Measurements from ENCODE around the gene THAP5. TPM values are rescaled to one million over a fixed set of nuclear protein-coding genes. Genes with fewer than 3 reads are reported as not detected.

THAP5 gene
- total RNA-seq, 1 experiment from 2014 or later = 19.5 TPM

DNA sequence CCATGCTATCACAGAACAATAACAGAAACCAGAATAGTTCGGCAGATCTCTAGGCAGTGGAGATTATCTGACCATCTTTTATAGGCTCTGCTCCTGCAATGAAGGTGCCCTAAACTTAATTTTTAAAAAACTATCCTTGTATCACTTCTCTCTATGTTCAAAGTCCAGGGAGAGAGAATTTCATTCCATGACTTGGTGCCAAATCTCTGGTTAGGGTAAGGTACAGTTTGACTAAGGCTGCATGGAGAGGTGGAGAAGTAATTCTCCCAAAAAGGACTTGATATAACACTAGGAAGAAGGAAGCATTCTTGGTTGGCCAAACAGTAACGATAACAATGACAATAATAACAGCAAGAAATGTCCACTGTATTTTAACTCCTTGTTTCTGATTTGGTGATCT lies 40.1 kb upstream of the THAP5 start (continued):
- TF ChIP-seq, protein P1, sequence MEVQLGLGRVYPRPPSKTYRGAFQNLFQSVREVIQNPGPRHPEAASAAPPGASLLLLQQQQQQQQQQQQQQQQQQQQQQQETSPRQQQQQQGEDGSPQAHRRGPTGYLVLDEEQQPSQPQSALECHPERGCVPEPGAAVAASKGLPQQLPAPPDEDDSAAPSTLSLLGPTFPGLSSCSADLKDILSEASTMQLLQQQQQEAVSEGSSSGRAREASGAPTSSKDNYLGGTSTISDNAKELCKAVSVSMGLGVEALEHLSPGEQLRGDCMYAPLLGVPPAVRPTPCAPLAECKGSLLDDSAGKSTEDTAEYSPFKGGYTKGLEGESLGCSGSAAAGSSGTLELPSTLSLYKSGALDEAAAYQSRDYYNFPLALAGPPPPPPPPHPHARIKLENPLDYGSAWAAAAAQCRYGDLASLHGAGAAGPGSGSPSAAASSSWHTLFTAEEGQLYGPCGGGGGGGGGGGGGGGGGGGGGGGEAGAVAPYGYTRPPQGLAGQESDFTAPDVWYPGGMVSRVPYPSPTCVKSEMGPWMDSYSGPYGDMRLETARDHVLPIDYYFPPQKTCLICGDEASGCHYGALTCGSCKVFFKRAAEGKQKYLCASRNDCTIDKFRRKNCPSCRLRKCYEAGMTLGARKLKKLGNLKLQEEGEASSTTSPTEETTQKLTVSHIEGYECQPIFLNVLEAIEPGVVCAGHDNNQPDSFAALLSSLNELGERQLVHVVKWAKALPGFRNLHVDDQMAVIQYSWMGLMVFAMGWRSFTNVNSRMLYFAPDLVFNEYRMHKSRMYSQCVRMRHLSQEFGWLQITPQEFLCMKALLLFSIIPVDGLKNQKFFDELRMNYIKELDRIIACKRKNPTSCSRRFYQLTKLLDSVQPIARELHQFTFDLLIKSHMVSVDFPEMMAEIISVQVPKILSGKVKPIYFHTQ (CRISPR knock-in tag; IDR thresholded peaks at IDR 0.05) = no peak
- TF ChIP-seq ESRRA (CRISPR knock-in tag; IDR thresholded peaks at IDR 0.05; ENCODE audit: borderline replicate concordance) (no peak), ZNF263 (CRISPR knock-in tag; IDR thresholded peaks at IDR 0.05; ENCODE audit: low read depth) (no peak), IRF2 (CRISPR knock-in tag; IDR thresholded peaks at IDR 0.05; ENCODE audit: borderline replicate concordance, low read depth) (no peak), NFE2L1 (CRISPR knock-in tag; IDR thresholded peaks at IDR 0.05) (no peak), ZNF281 (CRISPR knock-in tag; IDR thresholded peaks at IDR 0.05) (no peak), NFATC4 (CRISPR knock-in tag; IDR thresholded peaks at IDR 0.05) (no peak)
- TF ChIP-seq, protein P2, sequence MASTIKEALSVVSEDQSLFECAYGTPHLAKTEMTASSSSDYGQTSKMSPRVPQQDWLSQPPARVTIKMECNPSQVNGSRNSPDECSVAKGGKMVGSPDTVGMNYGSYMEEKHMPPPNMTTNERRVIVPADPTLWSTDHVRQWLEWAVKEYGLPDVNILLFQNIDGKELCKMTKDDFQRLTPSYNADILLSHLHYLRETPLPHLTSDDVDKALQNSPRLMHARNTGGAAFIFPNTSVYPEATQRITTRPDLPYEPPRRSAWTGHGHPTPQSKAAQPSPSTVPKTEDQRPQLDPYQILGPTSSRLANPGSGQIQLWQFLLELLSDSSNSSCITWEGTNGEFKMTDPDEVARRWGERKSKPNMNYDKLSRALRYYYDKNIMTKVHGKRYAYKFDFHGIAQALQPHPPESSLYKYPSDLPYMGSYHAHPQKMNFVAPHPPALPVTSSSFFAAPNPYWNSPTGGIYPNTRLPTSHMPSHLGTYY (CRISPR knock-in tag; IDR thresholded peaks at IDR 0.05) = no peak
- TF ChIP-seq, protein P3, sequence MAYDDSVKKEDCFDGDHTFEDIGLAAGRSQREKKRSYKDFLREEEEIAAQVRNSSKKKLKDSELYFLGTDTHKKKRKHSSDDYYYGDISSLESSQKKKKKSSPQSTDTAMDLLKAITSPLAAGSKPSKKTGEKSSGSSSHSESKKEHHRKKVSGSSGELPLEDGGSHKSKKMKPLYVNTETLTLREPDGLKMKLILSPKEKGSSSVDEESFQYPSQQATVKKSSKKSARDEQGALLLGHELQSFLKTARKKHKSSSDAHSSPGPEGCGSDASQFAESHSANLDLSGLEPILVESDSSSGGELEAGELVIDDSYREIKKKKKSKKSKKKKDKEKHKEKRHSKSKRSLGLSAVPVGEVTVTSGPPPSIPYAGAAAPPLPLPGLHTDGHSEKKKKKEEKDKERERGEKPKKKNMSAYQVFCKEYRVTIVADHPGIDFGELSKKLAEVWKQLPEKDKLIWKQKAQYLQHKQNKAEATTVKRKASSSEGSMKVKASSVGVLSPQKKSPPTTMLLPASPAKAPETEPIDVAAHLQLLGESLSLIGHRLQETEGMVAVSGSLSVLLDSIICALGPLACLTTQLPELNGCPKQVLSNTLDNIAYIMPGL (CRISPR knock-in tag; IDR thresholded peaks at IDR 0.05) = no peak

DNA sequence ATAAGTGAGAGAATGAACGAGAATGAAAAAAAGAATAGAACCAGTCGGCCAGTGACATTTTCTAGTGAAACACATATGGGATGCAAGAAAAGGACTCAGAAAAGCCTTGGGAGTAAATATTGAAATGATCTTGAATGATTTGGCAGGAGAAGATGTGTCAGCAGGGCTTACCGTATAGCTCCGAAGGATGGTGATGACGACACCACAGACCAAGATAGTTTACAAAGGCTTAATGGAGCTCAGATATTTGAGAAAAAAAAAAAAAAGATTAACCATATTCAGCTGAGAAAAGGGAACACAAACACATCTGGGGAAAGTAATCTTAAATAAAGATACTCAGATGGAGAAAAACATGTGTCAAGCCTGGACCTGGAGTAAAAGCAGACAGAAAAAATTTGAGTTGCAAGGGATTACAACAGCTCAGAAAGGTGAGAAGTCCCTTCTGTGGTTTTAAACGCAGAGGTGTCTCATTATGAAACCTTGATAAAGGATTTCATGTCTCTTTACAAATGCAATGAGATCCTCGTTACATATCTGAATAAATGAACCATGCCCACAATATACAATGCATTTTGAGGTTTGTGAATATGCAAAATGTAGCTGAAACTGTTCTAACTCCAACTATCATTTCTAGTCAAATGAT lies 36.2 kb upstream of the THAP5 start:
- ATAC-seq = no peak
- H3K9me3 Mint-ChIP-seq = no peaks in the 10 kb centered on the region
- H3K27me3 Mint-ChIP-seq (ENCODE audit: low read depth) = no peaks in the 10 kb centered on the region
- POLR2A ChIA-PET = interaction anchor here (0.6 kb wide), 1 partner anchor 67 kb away, joined by 3 read pairs; no protein-coding TSS in a partner anchor
- no peaks in the 10 kb centered on the region for H3K36me3 Mint-ChIP-seq
- H3K4me1 Mint-ChIP-seq = peaks cover 8% of the 10 kb centered on the region
- no peak overlapping the region for H3K4me3 Mint-ChIP-seq
- H3K27ac Mint-ChIP-seq = no peak overlapping the region
- DNase-seq (ENCODE audit: low spot score) = no peak
- CTCF ChIA-PET = no interaction called here
- TF ChIP-seq E2F4 (CRISPR knock-in tag; IDR thresholded peaks at IDR 0.05; ENCODE audit: borderline replicate concordance, low read depth) (no peak), ZNF263 (CRISPR knock-in tag; IDR thresholded peaks at IDR 0.05; ENCODE audit: low read depth) (no peak), AFF4 (CRISPR knock-in tag; IDR thresholded peaks at IDR 0.05; ENCODE audit: borderline replicate concordance) (no peak), ZNF671 (CRISPR knock-in tag; IDR thresholded peaks at IDR 0.05) (no peak), ZNF121 (CRISPR knock-in tag; IDR thresholded peaks at IDR 0.05) (no peak), SMAD3 (CRISPR knock-in tag; IDR thresholded peaks at IDR 0.05; ENCODE audit: borderline replicate concordance) (no peak), CTCF (IDR thresholded peaks at IDR 0.05) (no peak), NFATC4 (CRISPR knock-in tag; IDR thresholded peaks at IDR 0.05) (no peak), RORB (CRISPR knock-in tag; IDR thresholded peaks at IDR 0.05) (no peak), JAZF1 (CRISPR knock-in tag; IDR thresholded peaks at IDR 0.05) (no peak), FOXJ3 (CRISPR knock-in tag; IDR thresholded peaks at IDR 0.05; ENCODE audit: borderline replicate concordance) (no peak)
